Hair follicular keratinocyte (primary cell): ENCODE measurements around the gene MEX3D. TPM values are rescaled to one million over a fixed set of nuclear protein-coding genes. Genes with fewer than 3 reads are reported as not detected.

Source experiments
- total RNA-seq: library from RNA; depleted of rRNA; stranded (reverse); fragments of >200 nt; gene quantifications from 2 replicates; pipeline ENCODE4 v1.2.3, GENCODE V29; 2015

MEX3D gene
- 33.0 and 33.5 TPM in 2 replicates for total RNA-seq

DNA sequence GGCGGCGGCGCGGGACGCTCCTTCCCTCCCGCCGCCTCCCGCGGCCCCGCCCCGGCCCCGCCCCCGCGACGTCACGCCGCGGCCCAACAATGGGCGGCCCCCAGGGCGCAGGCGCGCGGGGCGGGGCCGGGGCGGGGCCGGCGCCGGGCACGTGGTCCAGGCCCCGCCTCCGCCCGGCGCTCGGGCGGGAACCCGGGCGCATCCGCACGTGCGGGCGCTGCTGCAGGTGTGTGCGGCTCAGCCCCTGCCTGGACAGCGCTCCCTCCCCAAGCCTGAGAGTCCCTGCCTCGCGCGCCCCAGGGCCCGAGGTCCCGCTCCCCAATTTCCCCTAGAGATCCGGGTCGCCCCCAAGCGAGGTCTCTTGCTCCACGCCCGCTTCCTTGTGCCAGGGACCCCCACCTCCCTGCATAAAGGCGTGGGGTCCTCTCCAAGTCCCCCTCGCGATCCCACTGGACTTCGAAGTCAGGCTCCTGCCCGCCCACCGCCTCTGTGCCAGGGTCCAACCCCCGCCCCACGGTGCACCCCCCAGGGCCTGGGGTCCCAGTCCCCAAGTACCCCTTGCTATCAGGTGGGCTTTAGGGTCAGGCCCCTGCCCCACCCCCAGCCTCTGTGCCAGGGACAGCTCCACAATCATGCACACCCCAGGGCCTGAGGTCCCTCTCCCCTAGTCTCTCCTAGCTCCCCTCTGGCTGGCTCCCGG, at the start of gene MEX3D:
Gene MEX3D (minus strand): TSS at position 6 of the 700 bp plus-strand sequence. CDS start 267 bp downstream, outside the sequence.

DNA sequence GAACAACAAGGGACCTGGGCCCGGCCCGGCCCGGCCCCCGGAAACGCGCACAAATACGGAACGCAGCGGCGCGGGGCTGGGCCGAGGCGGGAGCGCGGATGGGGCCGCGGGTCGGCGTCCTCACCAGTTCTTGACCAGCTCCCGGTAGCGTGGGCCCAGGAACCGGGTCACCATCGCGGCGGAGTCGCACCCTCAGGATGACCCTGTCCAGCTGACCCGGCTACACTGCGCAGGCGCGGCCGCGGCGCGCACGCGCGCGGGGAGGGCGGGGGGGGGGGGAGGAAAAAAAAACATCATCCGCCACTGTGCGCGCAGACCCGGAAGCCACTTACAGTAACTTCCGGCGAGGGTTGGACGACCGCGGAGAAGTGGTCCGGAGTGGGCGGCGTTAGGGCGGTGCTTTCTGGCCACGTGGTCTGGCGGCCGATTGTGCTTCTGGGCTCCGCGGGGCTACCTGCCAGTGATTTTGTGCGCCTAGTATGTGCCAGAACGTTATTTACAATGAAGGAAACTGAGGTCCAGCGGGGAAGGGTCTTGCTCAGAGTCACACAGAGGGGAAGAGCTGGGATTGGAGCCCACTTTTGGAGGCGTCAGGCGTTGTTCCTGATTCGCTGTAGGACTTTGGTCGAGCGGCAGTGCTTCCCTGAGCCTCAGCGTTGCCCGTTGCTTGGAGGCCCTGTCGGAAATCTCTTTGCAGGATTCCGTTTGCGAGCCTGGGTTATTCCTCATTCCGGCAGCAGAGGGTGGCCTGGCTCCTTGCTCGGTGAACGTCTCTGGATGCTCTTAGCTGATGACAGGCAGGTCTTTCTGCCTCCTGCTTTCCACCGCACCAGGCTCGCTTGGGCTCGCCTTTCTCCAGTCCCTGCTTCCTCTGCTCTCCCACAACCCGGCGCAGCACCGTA, 37.4 kb upstream of the MEX3D start, which contains the start of gene UQCR11:
Gene UQCR11 (minus strand): TSS at position 227 of the 902 bp plus-strand sequence. CDS start 53 bp downstream, at position 174.

DNA sequence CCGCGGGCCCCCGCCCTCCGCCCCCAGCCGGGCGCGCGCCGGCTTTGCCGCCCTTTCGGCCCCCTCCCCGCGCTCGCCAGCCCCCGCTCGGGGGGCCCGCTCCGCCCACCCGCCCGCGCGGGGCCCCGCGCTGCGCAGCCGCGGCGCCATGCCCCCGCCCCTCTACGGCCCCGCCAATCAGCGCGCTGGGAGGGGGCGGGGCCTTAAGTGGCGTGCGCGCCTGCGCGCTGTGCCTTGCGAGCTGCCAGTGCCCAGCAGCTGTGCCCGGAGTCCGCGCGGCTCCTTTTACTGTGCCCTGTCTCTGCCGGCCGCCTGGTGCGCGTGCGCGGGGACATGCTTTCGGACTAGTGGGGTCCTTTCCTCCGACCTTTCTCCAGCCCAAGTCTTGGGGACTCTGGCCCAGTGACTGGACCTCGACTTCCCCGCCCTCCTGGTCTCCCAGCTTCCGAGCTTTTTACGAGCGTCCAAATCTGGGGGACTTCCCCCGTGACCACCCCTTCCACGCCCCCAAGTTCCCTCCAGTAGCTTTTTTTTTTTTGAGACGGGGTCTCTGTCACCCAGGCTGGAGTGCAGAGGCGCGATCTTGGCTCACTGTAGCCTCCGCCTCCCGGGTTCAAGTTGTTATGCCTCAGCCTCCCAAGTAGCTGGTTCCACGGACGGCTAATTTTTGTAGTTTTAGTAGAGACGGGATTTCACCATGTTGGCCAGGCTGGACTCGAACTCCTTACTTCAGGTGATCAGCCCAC, 24.8 kb upstream of the MEX3D start, which contains the start of gene MBD3:
Gene MBD3 (minus strand): TSS at position 111 of the 746 bp plus-strand sequence. CDS start 234 bp downstream, outside the sequence.

DNA sequence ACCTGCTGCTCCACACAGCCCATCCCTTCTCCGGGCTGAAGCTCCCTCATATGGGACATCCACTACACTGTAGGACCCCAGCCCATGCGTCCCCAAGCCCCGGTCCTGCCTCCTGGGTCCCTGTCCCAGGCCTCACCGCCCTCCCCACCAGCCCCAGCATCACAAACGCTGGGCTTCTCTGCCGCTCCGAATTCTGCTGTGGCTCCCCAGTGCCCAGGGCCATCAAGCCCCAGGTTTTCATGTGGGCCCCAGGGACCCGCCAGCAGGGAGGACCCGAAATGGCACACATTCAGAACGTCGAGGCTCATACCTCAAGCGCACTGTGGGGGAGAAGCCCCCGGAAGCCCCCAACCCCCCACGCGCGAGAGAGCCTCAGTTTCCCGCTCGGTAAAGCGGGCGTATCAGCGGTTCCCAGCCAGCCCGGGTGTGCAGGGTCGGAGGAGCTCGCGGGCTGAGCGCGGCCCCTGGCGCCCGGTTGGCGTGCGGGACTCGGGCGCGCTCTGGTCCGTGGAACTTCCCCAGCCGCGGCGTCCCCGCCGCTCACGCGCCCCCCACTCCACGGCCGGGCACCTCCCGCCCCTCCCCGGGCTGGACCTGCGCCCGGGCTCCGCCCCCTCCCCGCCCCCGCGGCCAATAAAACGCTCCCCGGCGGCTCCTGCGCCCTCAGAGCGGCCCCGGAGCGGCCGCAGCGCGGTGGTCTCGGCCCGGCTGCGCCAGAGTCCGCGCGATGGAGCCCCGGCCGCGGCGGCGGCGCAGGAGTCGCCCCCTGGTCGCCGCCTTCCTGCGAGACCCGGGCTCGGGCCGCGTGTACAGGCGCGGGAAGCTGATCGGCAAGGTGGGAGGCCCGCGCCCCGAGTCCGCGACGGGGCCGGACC, 44.5 kb downstream of the MEX3D start, which contains the start of gene PLK5:
Gene PLK5 (plus strand): TSS at position 666 of the 875 bp plus-strand sequence. CDS start 2,920 bp downstream, outside the sequence.

DNA sequence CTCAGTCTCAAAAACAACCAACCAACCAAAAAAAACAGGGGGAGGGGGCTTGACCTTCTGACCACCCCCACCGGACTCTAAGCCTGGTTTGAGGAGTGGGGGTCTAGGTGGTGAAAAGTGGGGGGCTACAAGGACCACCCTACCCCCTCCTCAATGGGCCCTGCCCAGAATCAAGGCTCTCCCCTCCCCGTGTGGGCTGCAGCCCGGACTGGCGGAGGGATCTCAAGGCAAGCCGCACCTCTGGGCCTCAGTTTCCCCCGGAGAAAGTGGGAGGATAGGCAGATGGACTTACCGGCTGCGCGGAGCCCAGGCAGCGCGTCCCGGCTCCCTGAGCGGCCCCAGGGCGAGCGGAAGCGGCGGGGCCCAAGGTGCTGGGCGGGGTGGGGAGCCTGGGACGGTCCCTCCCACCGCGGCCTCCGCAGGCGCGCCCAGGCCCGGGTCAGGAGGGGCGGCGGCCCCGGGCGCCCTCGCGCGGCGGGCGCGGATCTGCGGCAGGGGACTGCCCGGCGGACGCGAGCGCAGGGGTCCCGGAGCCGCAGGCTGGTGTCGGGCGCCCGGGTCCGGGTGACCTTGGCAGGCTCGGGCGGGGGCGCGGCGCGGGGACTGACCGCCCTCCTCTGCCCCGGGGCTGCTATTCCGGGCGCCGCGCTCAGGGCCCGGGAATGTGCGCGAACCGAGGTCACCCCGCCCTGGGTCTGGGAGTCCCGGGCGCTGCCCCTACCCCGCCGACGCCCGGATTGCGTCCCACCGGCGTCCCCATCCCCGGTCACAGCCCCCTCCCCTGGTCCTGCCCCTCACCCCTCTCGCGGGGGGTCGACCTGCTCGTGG, 55.2 kb downstream of the MEX3D start, which contains the start of gene ADAMTSL5:
Gene ADAMTSL5 (minus strand): TSS at position 349 of the 828 bp plus-strand sequence. CDS start 2,076 bp downstream, outside the sequence.

Other genes starting within 250 kb of the MEX3D start
- gene NDUFS7, start 184.4 kb downstream of the MEX3D start, total RNA-seq: 161 and 201 TPM in 2 replicates
- gene GAMT, start 166.8 kb downstream of the MEX3D start, total RNA-seq: 5.2 and 6.9 TPM in 2 replicates
- gene DAZAP1, start 160.7 kb downstream of the MEX3D start, total RNA-seq: 84.1 and 126 TPM in 2 replicates
- 1,980 and 2,817 TPM in 2 replicates for gene RPS15, start 129.9 kb downstream of the MEX3D start, total RNA-seq
- under 0.01 and 0.08 TPM in 2 replicates for gene APC2, start 118.2 kb downstream of the MEX3D start, total RNA-seq
- 37.1 and 39.1 TPM in 2 replicates for gene C19orf25, start 89.1 kb downstream of the MEX3D start, total RNA-seq
- gene PCSK4, start 78.0 kb downstream of the MEX3D start, total RNA-seq: 1.0 and 1.1 TPM in 2 replicates
- 2.0 and 2.7 TPM in 2 replicates for gene REEP6, start 77.1 kb downstream of the MEX3D start, total RNA-seq
- gene ADAMTSL5, start 55.3 kb downstream of the MEX3D start, total RNA-seq: 2.7 and 11.0 TPM in 2 replicates
- not detected in 2 replicates for gene PLK5, start 44.2 kb downstream of the MEX3D start, total RNA-seq
- 97.8 and 110 TPM in 2 replicates for gene MBD3, start 24.5 kb upstream of the MEX3D start, total RNA-seq
- gene UQCR11, start 37.1 kb upstream of the MEX3D start, total RNA-seq: 92.8 and 109 TPM in 2 replicates
- gene TCF3, start 84.3 kb upstream of the MEX3D start, total RNA-seq: 112 and 147 TPM in 2 replicates
- not detected in 2 replicates for gene ONECUT3, start 185.2 kb upstream of the MEX3D start, total RNA-seq
- gene ATP8B3, start 244.0 kb upstream of the MEX3D start, total RNA-seq: 0.49 and 1.6 TPM in 2 replicates